Liver (tissue), 9 donors: ENCODE results near the gene ABCA13. TPM values are rescaled to one million over a fixed set of nuclear protein-coding genes. Genes with fewer than 3 reads are reported as not detected.
"Not testable (repeated sequence)": the region's sequence is repeated elsewhere in the genome, so short reads cannot be mapped to it uniquely, and the experiment has no call there.

Experiments
- DNase-seq: peaks from one replicate; pipeline ENCODE4 v3.0.0-alpha.2; 2017; ENCODE audit warnings: low spot score
- H3K27ac ChIP-seq, 2 donors: one replicate each; pipeline ENCODE4 v1.7.0; 2013; ENCODE audit warnings: inconsistent platforms in 2 of 2, low read length in 2 of 2, control low read depth in 1 of 2, low read depth in 1 of 2, mild to moderate bottlenecking in 1 of 2
- H3K27me3 ChIP-seq, 4 donors: one replicate each; pipeline versions ENCODE4 v1.6.1 to v1.7.0; 2013; ENCODE audit warnings: low read length in 3 of 4, inconsistent platforms in 1 of 4, mild to moderate bottlenecking in 1 of 4, moderate library complexity in 1 of 4; ENCODE audit not compliant: control insufficient read depth in 4 of 4, insufficient read depth in 4 of 4
- H3K36me3 ChIP-seq, 4 donors: one replicate each; pipeline versions ENCODE4 v1.6.1 to v1.7.0; 2013; ENCODE audit warnings: low read length in 3 of 4, mild to moderate bottlenecking in 3 of 4, low read depth in 1 of 4, moderate library complexity in 1 of 4; ENCODE audit not compliant: control insufficient read depth in 4 of 4, insufficient read depth in 3 of 4
- H3K4me1 ChIP-seq, 4 donors: one replicate each; pipeline versions ENCODE4 v1.6.1 to v1.7.0; 2013; ENCODE audit warnings: low read length in 3 of 4, mild to moderate bottlenecking in 3 of 4, moderate library complexity in 1 of 4; ENCODE audit not compliant: control insufficient read depth in 4 of 4, insufficient read depth in 4 of 4
- H3K4me3 ChIP-seq, 3 donors: one replicate each; pipeline versions ENCODE4 v1.6.1 to v1.7.0; 2013; ENCODE audit warnings: low read length in 3 of 3, control low read depth in 1 of 3, low read depth in 1 of 3, mild to moderate bottlenecking in 1 of 3
- H3K9ac ChIP-seq, 2 donors: one replicate each; pipeline ENCODE4 v1.7.0; 2013; ENCODE audit warnings: low read length in 2 of 2, mild to moderate bottlenecking in 2 of 2, moderate library complexity in 2 of 2, control low read depth in 1 of 2, low read depth in 1 of 2
- H3K9me3 ChIP-seq, 4 donors: one replicate each; pipeline versions ENCODE4 v1.6.1 to v1.7.0; 2013; ENCODE audit warnings: low read length in 3 of 4; ENCODE audit not compliant: control insufficient read depth in 4 of 4
- ATF3 ChIP-seq: IDR thresholded peaks from 2 replicates; pipeline ENCODE4 v1.6.1; 2016; ENCODE audit warnings: antibody characterized with exemption
- CTCF ChIP-seq: fragments of 150-350 bp; IDR thresholded peaks from 2 replicates; pipeline ENCODE4 v1.5.1; 2017; ENCODE audit warnings: improper control_type of control experiment, low read depth, low read length; ENCODE audit not compliant: missing input control
- EGR1 ChIP-seq, 2 donors: IDR thresholded peaks; 2 replicates each; pipeline ENCODE4 v1.6.1; 2016 to 2018; ENCODE audit warnings: antibody characterized with exemption in 2 of 2, low read depth in 2 of 2
- FOXA1 ChIP-seq: IDR thresholded peaks from 2 replicates; pipeline ENCODE4 v1.6.1; 2016; ENCODE audit warnings: antibody characterized with exemption
- GABPA ChIP-seq, 2 donors: IDR thresholded peaks in 1 of 2; conservative IDR thresholded peaks in 1 of 2; 2 replicates each; pipeline ENCODE4 v1.6.1; 2016; ENCODE audit warnings: antibody characterized with exemption in 2 of 2, mild to moderate bottlenecking in 1 of 2, moderate library complexity in 1 of 2
- HNF4A ChIP-seq, 2 donors: conservative IDR thresholded peaks; 2 replicates each; pipeline ENCODE4 v1.6.1; 2016; ENCODE audit warnings: antibody characterized with exemption in 2 of 2, mild to moderate bottlenecking in 2 of 2
- HNF4G ChIP-seq: IDR thresholded peaks from 2 replicates; pipeline ENCODE4 v1.6.1; 2016; ENCODE audit warnings: antibody characterized with exemption
- NR2F2 ChIP-seq: IDR thresholded peaks from 2 replicates; pipeline ENCODE4 v1.6.1; 2016; ENCODE audit warnings: antibody characterized with exemption
- RAD21 ChIP-seq, 2 donors: IDR thresholded peaks; 2 replicates each; pipeline ENCODE4 v1.6.1; 2016; ENCODE audit warnings: antibody characterized with exemption in 2 of 2, mild to moderate bottlenecking in 2 of 2
- REST ChIP-seq: IDR thresholded peaks from 2 replicates; pipeline ENCODE4 v1.6.1; 2016; ENCODE audit warnings: antibody characterized with exemption, mild to moderate bottlenecking
- TAF1 ChIP-seq: conservative IDR thresholded peaks from 2 replicates; pipeline ENCODE4 v1.6.1; 2016; ENCODE audit warnings: antibody characterized with exemption, mild to moderate bottlenecking
- YY1 ChIP-seq: IDR thresholded peaks from 2 replicates; pipeline ENCODE4 v1.6.1; 2016; ENCODE audit warnings: antibody characterized with exemption, mild to moderate bottlenecking
- ZBTB33 ChIP-seq: IDR thresholded peaks from 2 replicates; pipeline ENCODE4 v1.6.1; 2016; ENCODE audit warnings: antibody characterized with exemption
- WGBS: extraction: QIAGEN DNeasy Blood & Tissue Kit; methylation state at CpG from one replicate; pipeline ENCODE4 v1.1.7; 2013; 5-methylcytosine and 5-hydroxymethylcytosine counted together
- polyA plus RNA-seq, 2 donors: library from polyadenylated mRNA; stranded (reverse) in 1 of 2; unstranded in 1 of 2; fragments of 200-250 nt in 1 of 2; fragments of >200 nt in 1 of 2; fragmentation: Nextera tagmentation in 1 of 2; extraction: Ambion mirVana in 1 of 2; gene quantifications; one replicate each; pipeline versions ENCODE4 v1.2.1 to v1.2.3, GENCODE V29; 2013 to 2015
- total RNA-seq, 2 donors: library from RNA; depleted of rRNA; stranded (reverse); fragments of >200 nt; gene quantifications; one replicate each; pipeline ENCODE4 v1.2.3, GENCODE V29; 2014
- donor health status: healthy.
- donor health status: healthy.
- donor health status: healthy.
- donor health status: healthy.
- donor health status: healthy.

ABCA13 gene
- total and polyA plus RNA-seq, 4 donors = 0.22 to 1.0 (median 0.66) TPM

GRCh38 chr7:48144291-48144768, 26.9 kb upstream of the ABCA13 start (continued):
- TF ChIP-seq ZBTB33 (peak; percentile 89), YY1 (peak; percentile 78), TAF1 (no peak), NR2F2 (peak; percentile 77)

GRCh38 chr7:48147078-48147591, 24.1 kb upstream of the ABCA13 start:
- Histone ChIP-seq H3K4me1 (peaks cover 4 to 15% (median 11%) of the 10 kb centered on the region in 4 donors), H3K27me3 (no peaks in the 10 kb centered on the region), H3K9ac (no peak overlapping the region), H3K36me3 (no peaks in the 10 kb centered on the region), H3K9me3 (no peaks in the 10 kb centered on the region), H3K4me3 (no peak overlapping the region), H3K27ac (no peak overlapping the region)
- TF ChIP-seq CTCF = no peak
- TF ChIP-seq TAF1 = no peak
- TF ChIP-seq YY1 = no peak
- TF ChIP-seq RAD21 (IDR thresholded peaks at IDR 0.05) = no peak
- TF ChIP-seq ATF3 = no peak
- no peak for TF ChIP-seq GABPA (IDR thresholded peaks at IDR 0.05 in 1 of 2, conservative IDR thresholded peaks at IDR 0.05 in 1 of 2)
- no peak for TF ChIP-seq FOXA1
- TF ChIP-seq REST = no peak
- no peak for TF ChIP-seq HNF4G
- TF ChIP-seq ZBTB33 = no peak
- no peak for TF ChIP-seq NR2F2
- TF ChIP-seq EGR1 (IDR thresholded peaks at IDR 0.05; ENCODE audit: low read depth in 2 of 2) = no peak
- TF ChIP-seq HNF4A (conservative IDR thresholded peaks at IDR 0.05) = no peak
- DNase-seq = no peak
- WGBS = 85% methylated on average over 4 of the region's 4 CpGs

GRCh38 chr7:48147690-48148089, 23.6 kb upstream of the ABCA13 start:
- H3K9ac ChIP-seq, H3K27ac ChIP-seq: not testable (repeated sequence)
- H3K4me1 ChIP-seq = peaks cover 4 to 15% (median 11%) of the 10 kb centered on the region in 4 donors

More at GRCh38 chr7:48147690-48148089, 23.6 kb upstream of the ABCA13 start:
- DNase-seq, H3K27me3 ChIP-seq, H3K36me3 ChIP-seq, H3K4me3 ChIP-seq, H3K9me3 ChIP-seq: not testable (repeated sequence)
- 62% methylated on average over 7 of the region's 7 CpGs for WGBS
